HG02763 (cell line): ENCODE measurements around the gene ENPP1.
"Not testable (repeated sequence)": the region's sequence is repeated elsewhere in the genome, so short reads cannot be mapped to it uniquely, and the experiment has no call there.

ENCODE experiments used
- ATAC-seq: cut with Tn5 transposase; IDR thresholded peaks from one replicate; pipeline ENCODE4 v1.9.1; 2021; ENCODE audit warnings: mild to moderate bottlenecking, moderate library complexity; ENCODE audit not compliant: unreplicated experiment

The ENPP1 gene

GRCh38 chr6:131911951-131912350, 104.1 kb downstream of the ENPP1 start:
- ATAC-seq = no peak

GRCh38 chr6:131914234-131914633, 106.4 kb downstream of the ENPP1 start:
- ATAC-seq = no peak

- ATAC-seq = peak; percentile 73
Measured at GRCh38 chr6:131914967-131915751, 107.3 kb downstream of the ENPP1 start.

- not testable (repeated sequence) for ATAC-seq
Measured at GRCh38 chr6:131916091-131916796, 108.4 kb downstream of the ENPP1 start.

GRCh38 chr6:131916847-131917246, 109.0 kb downstream of the ENPP1 start:
- no peak for ATAC-seq

GRCh38 chr6:131917318-131917717, 109.5 kb downstream of the ENPP1 start:
- ATAC-seq = no peak

GRCh38 chr6:131917763-131918649, 110.2 kb downstream of the ENPP1 start:
- no peak for ATAC-seq

GRCh38 chr6:131918650-131919355, 111.0 kb downstream of the ENPP1 start:
- no peak for ATAC-seq

GRCh38 chr6:131920656-131921055, 112.8 kb downstream of the ENPP1 start:
- ATAC-seq = no peak

- no peak for ATAC-seq
Measured at GRCh38 chr6:131923356-131923755, 115.5 kb downstream of the ENPP1 start.

GRCh38 chr6:131924881-131925474, 117.2 kb downstream of the ENPP1 start:
- ATAC-seq = no peak

GRCh38 chr6:131929264-131929663, 121.4 kb downstream of the ENPP1 start:
- no peak for ATAC-seq

- ATAC-seq = no peak
Measured at GRCh38 chr6:131929976-131930375, 122.2 kb downstream of the ENPP1 start.

GRCh38 chr6:131931063-131931750, 123.4 kb downstream of the ENPP1 start:
- ATAC-seq = no peak

- ATAC-seq = no peak
Measured at GRCh38 chr6:131936156-131936555, 128.3 kb downstream of the ENPP1 start.

GRCh38 chr6:131937226-131937625, 129.4 kb downstream of the ENPP1 start:
- no peak for ATAC-seq

GRCh38 chr6:131937703-131938631, 130.1 kb downstream of the ENPP1 start:
- ATAC-seq = no peak
